ENCODE data around the gene SFTPD.
"Not testable (repeated sequence)": the region's sequence is repeated elsewhere in the genome, so short reads cannot be mapped to it uniquely, and the experiment has no call there.

SFTPD gene

DNA sequence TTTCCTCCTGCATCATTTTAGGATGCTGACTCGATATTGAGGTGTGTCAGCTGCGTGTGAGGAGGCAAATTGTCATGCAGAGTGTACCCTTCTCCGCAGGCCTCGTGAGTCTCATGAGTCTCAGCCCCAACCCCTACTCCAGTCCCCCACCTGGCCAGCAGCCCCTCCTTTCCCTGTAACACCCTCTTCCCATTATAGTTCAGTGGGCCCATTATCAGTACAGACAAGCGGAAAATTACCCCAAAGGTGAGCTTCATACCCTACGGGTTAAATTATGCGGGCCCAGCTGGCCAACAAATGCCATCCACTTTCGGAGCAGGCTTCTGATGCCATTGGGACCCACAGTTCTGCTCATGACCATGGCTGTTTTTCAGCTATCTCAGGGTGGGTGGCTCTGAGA, 25.2 kb downstream of the SFTPD start:
- no peak for DNase-seq

DNA sequence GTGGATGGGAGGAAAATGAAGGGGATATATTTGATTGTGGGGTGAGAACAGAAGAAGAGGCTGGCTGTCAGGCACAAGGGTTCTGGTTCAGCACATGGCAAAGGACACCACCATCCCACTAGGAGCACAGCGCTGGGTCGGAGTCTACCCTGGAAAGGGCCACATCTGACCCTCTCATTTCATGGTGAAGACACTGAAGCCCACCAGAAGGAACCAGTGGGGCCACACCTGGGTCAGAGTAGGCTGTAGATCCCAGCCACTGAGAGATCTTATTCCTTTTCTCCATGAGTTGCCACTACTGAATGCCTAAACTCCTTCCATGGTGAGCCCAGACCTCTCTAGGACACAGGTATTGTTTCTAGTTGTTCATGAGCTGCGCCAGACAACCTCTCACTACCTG, 25.8 kb downstream of the SFTPD start:
- no peak for DNase-seq

DNA sequence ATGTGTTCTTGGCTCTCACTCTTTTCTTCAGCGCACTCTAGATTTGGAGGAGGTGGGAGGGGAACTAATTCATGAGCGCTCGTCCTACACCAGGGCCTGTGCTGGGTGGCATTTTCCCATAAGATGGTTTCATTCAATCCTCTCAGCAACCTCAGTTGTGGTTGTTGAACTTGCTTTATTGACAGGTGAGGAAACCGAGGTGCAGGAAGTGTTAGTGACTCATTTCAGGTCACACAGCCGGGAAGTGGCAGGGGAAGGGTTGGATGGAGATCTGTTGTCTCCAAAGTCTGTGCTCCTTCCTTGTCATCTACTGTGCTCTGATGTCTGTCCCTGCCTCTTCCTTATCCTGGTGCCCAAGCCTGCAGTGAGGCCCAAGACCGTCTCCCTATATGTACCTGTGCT, 26.9 kb downstream of the SFTPD start:
- peak; percentile 59 for DNase-seq

DNA sequence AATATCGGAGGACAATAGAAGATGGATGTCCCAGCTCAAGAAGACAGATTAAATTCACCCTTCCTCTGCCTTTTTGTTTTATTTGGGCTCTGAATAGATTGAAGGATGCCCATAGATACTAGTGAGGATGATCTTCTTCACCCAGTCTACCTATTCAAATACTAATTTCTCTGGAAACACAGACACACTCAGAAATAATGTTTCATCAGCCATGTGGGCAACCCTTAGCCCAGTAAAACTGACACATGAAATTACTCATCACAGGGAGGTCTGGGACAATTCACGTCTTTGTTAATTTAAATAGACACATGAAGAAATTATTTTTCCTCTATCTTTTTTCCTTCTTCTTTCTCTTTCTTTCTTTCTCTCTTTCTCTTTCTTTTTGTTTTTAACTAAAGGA, 33.1 kb downstream of the SFTPD start:
- peak; percentile 51 for DNase-seq

DNA sequence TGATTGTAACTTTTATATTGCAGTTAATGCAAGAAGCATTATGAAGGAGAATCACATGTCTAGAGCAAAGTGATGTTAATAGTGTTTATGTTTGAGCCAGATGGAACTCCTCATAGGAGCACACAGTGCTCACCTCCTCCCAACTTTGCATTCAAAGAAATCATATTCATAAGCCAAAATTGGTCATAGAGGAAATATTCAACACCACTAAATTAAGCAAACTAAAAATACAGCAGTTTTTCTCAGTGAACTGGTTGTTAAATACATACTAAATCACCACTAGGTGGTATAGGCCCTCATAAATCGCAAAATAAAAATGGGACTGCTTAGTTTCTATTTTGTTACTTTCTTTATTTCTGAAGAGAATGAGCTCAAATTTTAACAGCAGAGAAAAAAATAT, 34.4 kb downstream of the SFTPD start:
- DNase-seq, result not testable (repeated sequence)

DNA sequence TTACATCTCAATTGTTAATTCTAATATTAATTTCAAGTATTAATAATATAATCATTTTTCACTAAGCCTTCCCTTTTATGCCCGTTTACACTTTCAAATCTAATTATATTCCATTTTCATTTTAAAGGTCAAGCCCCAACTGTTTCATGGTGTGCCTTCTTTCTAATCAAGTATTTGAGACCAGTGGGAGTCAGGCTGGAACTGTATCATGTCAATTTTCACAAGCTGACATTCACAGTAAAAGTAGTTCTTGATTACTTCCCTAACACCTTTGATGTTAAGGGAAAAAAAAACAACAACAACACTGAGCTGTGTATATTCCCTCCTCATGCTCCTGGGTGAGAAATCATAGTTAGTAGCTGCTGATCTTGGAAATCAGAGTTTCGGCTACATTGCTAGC, 38.1 kb downstream of the SFTPD start:
- no peak for DNase-seq

DNA sequence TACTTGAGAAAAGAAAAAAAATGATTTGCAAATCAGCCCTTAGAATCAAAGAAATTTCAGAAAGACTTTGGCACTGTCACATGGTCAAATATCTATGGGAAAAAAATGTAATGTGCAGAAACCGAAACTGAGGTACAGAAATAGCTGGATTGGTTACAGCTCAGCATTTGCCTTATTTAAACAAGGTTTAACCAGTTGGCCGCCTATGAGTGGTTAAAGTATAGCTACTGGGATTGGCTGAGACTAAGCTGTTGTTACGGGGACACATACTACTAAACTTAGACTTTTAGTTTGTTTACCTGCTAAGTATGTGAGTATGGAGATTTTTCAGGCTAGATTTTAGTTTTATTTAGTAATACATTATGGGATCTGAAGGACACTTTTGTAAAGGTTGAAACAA, 38.6 kb downstream of the SFTPD start:
- DNase-seq, result no peak

DNA sequence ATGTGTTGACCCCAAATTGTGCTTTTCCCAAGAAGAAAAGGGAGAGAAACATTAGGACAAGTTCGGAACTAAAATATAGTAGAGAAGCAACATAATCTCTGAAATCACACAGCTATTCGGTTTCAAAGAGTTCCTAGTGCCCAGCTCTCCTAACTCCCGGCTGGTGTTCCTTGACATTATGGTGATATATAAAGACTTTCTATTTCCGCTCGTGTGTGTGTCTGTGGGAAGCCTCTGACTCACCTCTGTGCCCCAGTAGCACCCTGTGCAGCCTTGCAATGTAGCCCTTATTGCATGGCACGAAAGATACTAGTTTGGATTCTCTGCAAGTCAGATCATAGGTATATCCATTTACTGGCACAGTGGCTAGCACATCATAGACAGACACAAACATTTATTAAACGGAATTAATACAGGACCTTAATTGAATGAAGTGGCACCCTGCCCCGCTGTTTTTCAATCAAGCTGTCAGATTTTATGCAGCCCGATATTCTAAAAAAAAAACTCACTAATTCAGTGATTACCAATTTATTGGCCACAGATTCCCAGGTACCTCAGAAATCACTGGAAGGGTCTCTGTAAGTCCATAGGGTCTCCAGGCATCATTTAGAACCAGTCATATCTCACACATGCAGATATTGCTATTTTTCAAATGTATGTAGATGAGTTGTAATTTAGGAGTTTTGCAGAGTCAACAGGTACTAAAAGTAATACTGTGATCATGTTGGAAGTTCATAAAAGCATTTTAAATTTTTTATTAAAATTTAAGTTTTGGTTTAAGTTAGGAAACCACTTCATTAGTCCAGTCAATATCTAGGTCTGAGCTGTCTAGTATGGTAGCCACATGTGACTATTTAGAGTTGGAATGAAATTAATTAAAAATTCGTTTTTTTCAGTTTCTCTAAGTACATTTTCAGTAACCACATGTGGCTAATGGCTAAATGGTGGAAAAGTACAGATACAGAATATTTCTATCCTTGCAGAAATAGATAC, 43.3 kb downstream of the SFTPD start:
- peak; percentile 50 for DNase-seq

GRCh38 chr10:79904671-79905321, 44.1 kb downstream of the SFTPD start:
- peak; percentile 62 for DNase-seq

DNA sequence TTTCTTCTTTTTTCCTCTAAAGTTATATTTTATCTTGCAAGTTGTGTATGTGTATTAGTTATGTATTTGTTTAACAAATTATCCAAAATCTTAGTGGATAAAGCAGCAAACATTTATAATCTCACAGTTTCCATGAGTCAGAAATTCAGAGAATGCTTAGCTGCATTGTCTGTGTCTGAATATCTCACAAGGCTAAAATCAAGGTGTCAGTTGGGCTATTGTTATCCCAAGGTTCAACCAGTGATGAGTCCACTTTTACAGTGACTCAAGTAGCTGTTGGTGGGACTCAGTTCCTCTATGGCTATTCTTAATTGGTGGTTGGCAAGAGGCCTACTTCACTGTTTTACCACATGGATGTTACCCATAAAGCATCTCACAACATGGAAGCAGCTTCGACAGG, 47.3 kb downstream of the SFTPD start:
- DNase-seq, result not testable (repeated sequence)

GRCh38 chr10:79898597-79899325, 50.1 kb downstream of the SFTPD start:
- no peak for DNase-seq

DNA sequence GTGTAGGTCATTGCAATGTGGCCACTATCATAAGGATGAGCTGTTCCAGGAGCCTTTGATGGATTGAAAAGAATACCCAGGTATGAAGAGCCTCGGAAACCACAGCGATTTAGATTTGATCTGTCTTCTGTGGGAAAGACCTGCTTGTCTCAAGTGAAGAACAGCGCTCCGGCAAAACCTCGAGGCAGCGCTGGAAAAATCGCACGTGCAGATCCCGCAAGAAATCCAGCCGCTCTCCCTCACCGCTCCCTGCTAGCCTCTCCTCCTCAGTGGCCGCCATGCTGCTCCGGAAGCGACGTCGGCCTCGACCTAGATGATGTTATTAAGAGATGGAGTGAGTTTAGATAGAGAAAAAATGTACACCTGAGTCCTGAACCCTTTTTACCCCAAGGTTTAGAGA, 56.0 kb downstream of the SFTPD start:
- not testable (repeated sequence) for DNase-seq

DNA sequence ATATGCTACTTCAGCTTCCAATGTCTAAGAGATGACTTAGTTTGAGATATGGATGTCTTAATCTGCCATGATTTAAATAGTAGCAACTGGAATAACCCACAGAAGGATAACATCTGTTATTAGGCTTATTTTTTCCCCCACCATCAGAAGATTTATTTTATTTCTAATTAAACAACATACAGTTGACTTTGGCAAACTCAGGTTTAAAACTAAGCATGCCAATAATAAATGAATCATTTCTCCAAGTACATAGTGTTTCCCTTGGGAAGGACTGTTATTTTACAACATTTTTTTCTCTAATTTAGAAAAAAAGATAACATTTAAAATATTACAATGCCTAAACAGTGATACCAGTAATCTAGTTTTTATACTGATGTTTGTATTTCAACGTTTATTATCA, 58.4 kb downstream of the SFTPD start:
- no peak for DNase-seq

DNA sequence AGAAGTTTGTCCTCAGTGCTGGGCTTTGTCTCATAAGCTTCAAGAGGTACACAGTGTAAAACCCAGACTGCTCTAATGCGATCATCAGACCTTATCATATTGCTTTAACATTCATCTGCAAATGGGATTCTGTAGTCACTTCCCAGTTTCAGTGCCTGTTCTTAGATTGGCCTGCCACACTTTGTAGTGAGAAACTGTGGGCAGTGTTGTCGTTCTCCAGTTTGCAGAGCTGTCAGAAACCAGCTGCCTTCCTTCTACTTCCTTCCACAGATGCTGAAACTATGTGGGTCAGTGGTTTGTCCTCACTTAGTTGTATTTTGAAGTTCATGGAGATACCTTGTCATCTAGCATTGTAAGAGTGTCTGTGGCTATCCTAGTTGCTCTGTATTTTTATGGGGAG, 59.9 kb downstream of the SFTPD start:
- DNase-seq, result peak; percentile 14

Data from activated CD4-positive, alpha-beta T cell treated with anti-CD3 and anti-CD28 coated beads, Interleukin-10, Interleukin-2, amounts not matched to agents 100 ng/mL and 50 ng/mL, durations not matched to agents 16 hours and 8 hours (primary cell).